Activated CD4-positive, alpha-beta T cell treated with anti-CD3 and anti-CD28 coated beads, Interleukin-10, Interleukin-2, amounts not matched to agents 100 ng/mL and 50 ng/mL, durations not matched to agents 16 hours and 8 hours (primary cell): ENCODE measurements around the gene ROCK2.

Experiments used
- DNase-seq: peaks from one replicate; pipeline ENCODE4 v3.0.0-alpha.2; 2020

ROCK2 gene

GRCh38 chr2:11224887-11225286 is 119.5 kb downstream of the ROCK2 start:
- no peak for DNase-seq

- no peak for DNase-seq
Observed at GRCh38 chr2:11222845-11223244, 121.6 kb downstream of the ROCK2 start.

GRCh38 chr2:11220445-11220844 is 124.0 kb downstream of the ROCK2 start:
- DNase-seq: no peak

- no peak for DNase-seq
Observed at GRCh38 chr2:11215407-11215806, 129.0 kb downstream of the ROCK2 start.

- no peak for DNase-seq
Observed at GRCh38 chr2:11214770-11215169, 129.7 kb downstream of the ROCK2 start.

- no peak for DNase-seq
Observed at GRCh38 chr2:11213975-11214374, 130.5 kb downstream of the ROCK2 start.

- no peak for DNase-seq
Observed at GRCh38 chr2:11213090-11213638, 131.3 kb downstream of the ROCK2 start.

GRCh38 chr2:11212645-11213044 is 131.8 kb downstream of the ROCK2 start:
- no peak for DNase-seq

GRCh38 chr2:11208083-11208482 is 136.4 kb downstream of the ROCK2 start:
- no peak for DNase-seq

- DNase-seq: peak; percentile 76
Observed at GRCh38 chr2:11203480-11203879, 141.0 kb downstream of the ROCK2 start.

GRCh38 chr2:11201969-11202368 is 142.5 kb downstream of the ROCK2 start:
- no peak for DNase-seq

- DNase-seq: no peak
Observed at GRCh38 chr2:11200651-11201050, 143.8 kb downstream of the ROCK2 start.

GRCh38 chr2:11196246-11196645 is 148.2 kb downstream of the ROCK2 start:
- no peak for DNase-seq

- no peak for DNase-seq
Observed at GRCh38 chr2:11187731-11188130, 156.7 kb downstream of the ROCK2 start.

- DNase-seq: no peak
Observed at GRCh38 chr2:11187083-11187619, 157.3 kb downstream of the ROCK2 start.

- no peak for DNase-seq
Observed at GRCh38 chr2:11186145-11186544, 158.3 kb downstream of the ROCK2 start.

- no peak for DNase-seq
Observed at GRCh38 chr2:11182951-11183350, 161.5 kb downstream of the ROCK2 start.

GRCh38 chr2:11180653-11181052 is 163.8 kb downstream of the ROCK2 start:
- DNase-seq: no peak

GRCh38 chr2:11179899-11180298 is 164.5 kb downstream of the ROCK2 start:
- DNase-seq: no peak

GRCh38 chr2:11179196-11179595 is 165.2 kb downstream of the ROCK2 start:
- DNase-seq: no peak

GRCh38 chr2:11177871-11178690 is 166.4 kb downstream of the ROCK2 start:
- no peak for DNase-seq

GRCh38 chr2:11175293-11175795 is 169.1 kb downstream of the ROCK2 start:
- DNase-seq: no peak

- DNase-seq: no peak
Observed at GRCh38 chr2:11174222-11174621, 170.2 kb downstream of the ROCK2 start.

GRCh38 chr2:11169333-11169732 is 175.1 kb downstream of the ROCK2 start:
- DNase-seq: no peak
